Activated T-helper 2 cell treated with anti-CD3 and anti-CD28 coated beads, Interferon-gamma antibody, Interleukin-2, Interleukin-4, amounts not matched to agents 10 μg/mL and 5 μg/mL and 100 μg/mL, durations not matched to agents 14 hours and 24 hours and 36 hours (primary cell): ENCODE measurements around the gene TLN1. TPM values are rescaled to one million over a fixed set of nuclear protein-coding genes. Genes with fewer than 3 reads are reported as not detected.

Experiments
- DNase-seq: peaks from one replicate; pipeline ENCODE4 v3.0.0; 2021; ENCODE audit warnings: low spot score
- H3K27ac Mint-ChIP-seq: one replicate; pipeline ENCODE4 v1.8.0; 2021; ENCODE audit warnings: mixed read lengths
- H3K27me3 Mint-ChIP-seq: one replicate; pipeline ENCODE4 v1.8.0; 2021; ENCODE audit warnings: low read depth, mixed read lengths
- H3K36me3 Mint-ChIP-seq: one replicate; pipeline ENCODE4 v1.8.0; 2021; ENCODE audit warnings: low read depth, mixed read lengths
- H3K4me1 Mint-ChIP-seq: one replicate; pipeline ENCODE4 v1.8.0; 2021; ENCODE audit warnings: low read depth, mixed read lengths
- H3K4me3 Mint-ChIP-seq: one replicate; pipeline ENCODE4 v1.8.0; 2021; ENCODE audit warnings: low read depth, mild to moderate bottlenecking, moderate library complexity, mixed read lengths
- H3K9me3 Mint-ChIP-seq: one replicate; pipeline ENCODE4 v1.8.0; 2021; ENCODE audit warnings: mixed read lengths
- intact Hi-C: fragments of 100-400 bp; cut with micrococcal nuclease; formaldehyde crosslinking; loops from one replicate; pipeline ENCODE4 v1.15.1; 2023
- total RNA-seq: library from RNA; stranded (reverse); gene quantifications from 2 replicates; pipeline ENCODE4 v1.2.3, GENCODE V29; 2022

TLN1 gene
- total RNA-seq, 1 donor from 2014 or later = 253 TPM

DNA sequence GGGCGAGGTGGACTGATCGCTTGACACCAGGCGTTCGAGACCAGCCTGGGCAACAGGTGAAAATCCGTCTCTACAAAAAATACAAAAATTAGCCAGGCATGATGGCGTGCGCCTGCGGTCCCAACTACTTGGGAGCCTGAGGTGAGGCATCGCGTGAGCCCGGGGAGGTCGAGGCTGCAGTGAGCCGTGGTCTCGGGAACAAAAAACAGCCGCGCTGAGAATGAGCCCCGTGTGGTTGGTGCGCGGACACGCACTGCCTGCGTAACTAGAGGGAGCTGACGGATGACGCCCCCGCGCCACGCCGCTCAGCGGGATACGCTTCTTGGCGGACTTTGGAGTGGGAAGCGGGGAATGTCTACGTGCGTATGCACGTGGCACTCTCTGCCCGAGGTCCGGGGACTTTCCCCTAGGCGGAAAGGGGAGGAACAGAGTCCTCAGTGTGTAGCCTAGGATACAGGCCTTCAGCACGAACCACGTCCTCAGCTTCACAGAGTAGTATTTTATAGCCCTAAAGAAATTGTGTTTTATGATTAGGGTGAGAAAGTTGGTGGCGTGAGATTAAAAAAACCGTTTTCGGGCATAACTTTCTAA, 74.4 kb downstream of the TLN1 start, which contains the start of gene RMRP:
RMRP (minus strand) TSS at position 474 of the 591 bp plus-strand sequence.
- peak; percentile 87 for DNase-seq
- Mint-ChIP-seq H3K4me1 (peaks cover 55% of the 10 kb centered on the region), H3K27me3 (peaks cover 3% of the 10 kb centered on the region), H3K9me3 (no peaks in the 10 kb centered on the region), H3K36me3 (peaks cover 30% of the 10 kb centered on the region), H3K27ac (peak within 1 kb of the TSS; percentile 98), H3K4me3 (peak within 1 kb of the TSS; percentile 85)
- intact Hi-C loops = loop anchor here (1.0 kb wide), 3 partner anchors 8 to 75 kb away; partner anchors contain the start of genes CREB3 and TLN1

GRCh38 chr9:35656831-35657545, 75.0 kb downstream of the TLN1 start:
- Mint-ChIP-seq H3K4me1 (peaks cover 51% of the 10 kb centered on the region), H3K4me3 (peak overlapping the region; percentile 68)

GRCh38 chr9:35656348-35656747, 75.6 kb downstream of the TLN1 start:
- peaks cover 3% of the 10 kb centered on the region for H3K27me3 Mint-ChIP-seq
- H3K36me3 Mint-ChIP-seq = peaks cover 22% of the 10 kb centered on the region
- H3K9me3 Mint-ChIP-seq = no peaks in the 10 kb centered on the region
- H3K4me1 Mint-ChIP-seq = peaks cover 53% of the 10 kb centered on the region
- H3K27ac Mint-ChIP-seq = peak overlapping the region; percentile 98
- no peak overlapping the region for H3K4me3 Mint-ChIP-seq
- no peak for DNase-seq
- intact Hi-C loops = no loop called here

More at GRCh38 chr9:35656831-35657545, 75.0 kb downstream of the TLN1 start:
- Mint-ChIP-seq H3K36me3 (peaks cover 25% of the 10 kb centered on the region), H3K27me3 (peaks cover 3% of the 10 kb centered on the region), H3K9me3 (no peaks in the 10 kb centered on the region), H3K27ac (peak overlapping the region; percentile 98)
- intact Hi-C loops = loop anchor here (1.0 kb wide), 1 partner anchor 8 kb away; no protein-coding TSS in a partner anchor
- DNase-seq = no peak

DNA sequence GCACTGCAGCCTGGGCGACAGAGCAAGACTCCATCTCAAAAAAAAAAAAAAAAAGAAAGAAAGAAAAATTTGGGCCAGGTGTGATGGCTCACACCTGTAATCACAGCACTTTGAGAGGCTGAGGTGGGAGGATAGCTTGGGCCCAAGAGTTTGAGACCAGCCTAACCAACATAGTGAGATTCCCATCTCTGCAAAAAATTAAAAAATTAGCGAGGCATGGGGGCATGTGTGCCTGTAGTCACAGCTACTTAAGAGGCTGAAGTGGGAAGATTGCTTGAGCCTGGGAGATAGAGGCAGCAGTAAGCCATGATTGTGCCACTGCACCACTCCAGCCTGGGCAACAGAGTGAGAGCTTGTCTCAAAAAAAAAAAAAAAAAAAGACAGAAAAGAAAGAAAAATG, 78.4 kb downstream of the TLN1 start:
- H3K27me3 Mint-ChIP-seq = peaks cover 3% of the 10 kb centered on the region
- intact Hi-C loops = no loop called here
- no peak for DNase-seq
- no peak overlapping the region for H3K4me3 Mint-ChIP-seq
- H3K27ac Mint-ChIP-seq = no peak overlapping the region
- H3K9me3 Mint-ChIP-seq = no peaks in the 10 kb centered on the region
- H3K36me3 Mint-ChIP-seq = peaks cover 11% of the 10 kb centered on the region
- peaks cover 43% of the 10 kb centered on the region for H3K4me1 Mint-ChIP-seq

DNA sequence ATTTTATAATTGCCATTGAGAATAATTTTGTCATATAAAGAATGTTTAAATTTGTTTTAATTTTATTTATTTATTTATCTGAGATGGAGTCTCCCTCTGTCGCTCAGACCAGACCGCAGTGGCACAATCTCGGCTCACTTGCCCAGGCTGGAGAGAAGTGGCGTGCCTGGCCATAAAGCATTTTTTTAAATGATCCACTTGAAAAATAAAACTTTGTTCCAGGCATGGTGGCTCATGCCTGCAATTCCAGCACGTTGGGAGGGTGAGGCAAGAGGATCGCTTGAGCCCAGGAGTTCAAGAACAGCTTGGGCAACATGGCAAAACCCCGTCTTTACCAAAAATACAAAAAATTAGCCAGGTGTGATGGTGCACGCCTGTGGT, 79.2 kb downstream of the TLN1 start:
- peaks cover 49% of the 10 kb centered on the region for H3K4me1 Mint-ChIP-seq
- intact Hi-C loops = no loop called here
- no peak overlapping the region for H3K4me3 Mint-ChIP-seq
- no peaks in the 10 kb centered on the region for H3K9me3 Mint-ChIP-seq
- no peak for DNase-seq
- no peak overlapping the region for H3K27ac Mint-ChIP-seq
- peaks cover under 1% of the 10 kb centered on the region for H3K27me3 Mint-ChIP-seq
- H3K36me3 Mint-ChIP-seq = peaks cover 14% of the 10 kb centered on the region

- Mint-ChIP-seq H3K36me3 (peaks cover 18% of the 10 kb centered on the region), H3K27me3 (no peaks in the 10 kb centered on the region), H3K27ac (peak overlapping the region; percentile 45), H3K4me1 (peaks cover 49% of the 10 kb centered on the region), H3K9me3 (no peaks in the 10 kb centered on the region), H3K4me3 (peak overlapping the region; percentile 96)
- no peak for DNase-seq
- intact Hi-C loops = no loop called here
Observed at GRCh38 chr9:35651956-35652828, 79.8 kb downstream of the TLN1 start.

- Mint-ChIP-seq H3K4me1 (peaks cover 43% of the 10 kb centered on the region), H3K4me3 (peak within 1 kb of the TSS; percentile 96), H3K27me3 (no peaks in the 10 kb centered on the region), H3K27ac (peak within 1 kb of the TSS; percentile 91), H3K36me3 (peaks cover 20% of the 10 kb centered on the region), H3K9me3 (no peaks in the 10 kb centered on the region)
- intact Hi-C loops = no loop called here
- no peak for DNase-seq
Observed at GRCh38 chr9:35650341-35651158, 81.4 kb downstream of the TLN1 start, which contains the start of gene SIT1. SIT1 (minus strand) TSS chr9:35650931; CDS start chr9:35650853, 78 bp downstream.

DNA sequence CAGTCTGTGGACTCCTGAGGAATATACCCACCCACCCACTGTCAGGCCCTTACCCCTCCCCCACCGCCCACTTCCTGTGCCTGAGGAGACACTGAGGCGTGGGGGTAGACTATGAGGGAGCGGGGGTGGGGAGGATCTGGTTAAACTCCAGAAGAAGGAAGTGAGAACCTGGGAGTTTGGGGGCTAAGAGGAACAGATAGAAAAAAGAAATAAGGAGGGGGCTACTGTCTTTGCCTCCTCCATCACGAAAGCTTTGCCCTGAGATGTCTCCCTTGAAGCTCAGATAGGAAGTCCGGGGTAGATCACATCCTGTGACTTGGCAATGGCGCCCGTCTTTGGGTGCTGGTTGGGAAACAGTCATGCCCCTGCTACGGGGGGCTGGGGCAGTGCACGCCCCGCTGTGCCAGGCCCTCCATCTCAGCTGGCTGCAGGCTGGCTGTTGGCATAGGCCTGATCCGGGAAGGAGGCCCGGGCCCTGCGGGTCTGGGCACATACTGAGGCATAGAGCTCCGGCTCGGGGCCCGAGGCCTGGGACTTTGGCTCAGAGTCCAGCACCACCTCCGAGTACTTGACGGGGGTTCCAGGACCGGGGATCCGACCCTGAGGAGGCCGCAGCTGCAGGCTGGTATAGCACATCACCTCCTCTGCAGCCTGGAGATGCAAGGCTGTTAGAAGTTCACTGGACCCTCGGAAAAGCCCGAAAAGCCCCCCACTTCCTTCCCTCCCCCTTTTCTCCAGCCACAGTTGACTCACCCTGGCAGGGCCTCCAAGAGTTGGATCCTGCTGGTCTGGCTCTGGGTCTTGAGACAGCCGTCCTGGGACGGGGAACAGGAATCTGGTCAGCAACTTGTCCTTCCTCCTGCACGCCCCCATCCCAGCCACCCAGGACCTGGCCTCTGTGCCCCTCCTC, 82.3 kb downstream of the TLN1 start:
- Mint-ChIP-seq H3K4me1 (peaks cover 46% of the 10 kb centered on the region), H3K9me3 (no peaks in the 10 kb centered on the region), H3K27ac (peak overlapping the region; percentile 70), H3K36me3 (peaks cover 22% of the 10 kb centered on the region), H3K27me3 (no peaks in the 10 kb centered on the region), H3K4me3 (peak overlapping the region; percentile 96)
- DNase-seq = no peak
- intact Hi-C loops = loop anchor here (1.0 kb wide), 1 partner anchor 8 kb away; no protein-coding TSS in a partner anchor

Other genes starting within 250 kb of the TLN1 start
- gene RUSC2, start 242.1 kb downstream of the TLN1 start, total RNA-seq = 5.9 and 6.7 TPM in 2 replicates
- gene TESK1, start 126.9 kb downstream of the TLN1 start, total RNA-seq = 44.5 and 48.0 TPM in 2 replicates
- 11.3 and 11.4 TPM in 2 replicates for gene CD72, start 113.8 kb downstream of the TLN1 start, total RNA-seq
- gene SIT1, start 81.3 kb downstream of the TLN1 start, total RNA-seq = 90.2 and 92.1 TPM in 2 replicates
- 5,290 and 6,583 TPM in 2 replicates for gene RMRP, start 74.2 kb downstream of the TLN1 start, total RNA-seq
- 23.0 TPM in 2 replicates for gene CCDC107, start 73.9 kb downstream of the TLN1 start, total RNA-seq
- gene ARHGEF39, start 67.0 kb downstream of the TLN1 start, total RNA-seq = 11.1 and 12.3 TPM in 2 replicates
- 0.89 and 1.2 TPM in 2 replicates for gene CA9, start 58.3 kb downstream of the TLN1 start, total RNA-seq
- gene TPM2, start 42.3 kb downstream of the TLN1 start, total RNA-seq = 4.1 and 4.6 TPM in 2 replicates
- gene CREB3, start 471 bp upstream of the TLN1 start, total RNA-seq = 34.3 and 34.5 TPM in 2 replicates
- 54.0 and 57.0 TPM in 2 replicates for gene GBA2, start 17.0 kb upstream of the TLN1 start, total RNA-seq
- gene RGP1, start 17.1 kb upstream of the TLN1 start, total RNA-seq = 17.0 and 17.1 TPM in 2 replicates
- 0.37 and 0.41 TPM in 2 replicates for gene MSMP, start 22.1 kb upstream of the TLN1 start, total RNA-seq
- gene NPR2, start 59.4 kb upstream of the TLN1 start, total RNA-seq = 10.4 and 12.0 TPM in 2 replicates
- gene SPAG8, start 80.1 kb upstream of the TLN1 start, total RNA-seq = 0.82 and 1.5 TPM in 2 replicates
- 49.4 and 49.7 TPM in 2 replicates for gene HINT2, start 82.8 kb upstream of the TLN1 start, total RNA-seq
- not detected in 2 replicates for gene FAM221B, start 96.5 kb upstream of the TLN1 start, total RNA-seq
- gene TMEM8B, start 97.0 kb upstream of the TLN1 start, total RNA-seq = 3.0 and 3.4 TPM in 2 replicates
- gene OR13J1, start 138.2 kb upstream of the TLN1 start, total RNA-seq = not detected in 2 replicates
- gene HRCT1, start 174.0 kb upstream of the TLN1 start, total RNA-seq = not detected in 2 replicates
- not detected in 2 replicates for gene SPAAR, start 177.3 kb upstream of the TLN1 start, total RNA-seq
- gene OR2S2, start 226.0 kb upstream of the TLN1 start, total RNA-seq = not detected in 2 replicates